Measurements from ENCODE around the gene SLC27A2.

GRCh38 chr15:50181201-50181968 is 611 bp upstream of the SLC27A2 start:
- TF ChIP-seq CTCF (IDR thresholded peaks at IDR 0.05): no peak
- no peak for TF ChIP-seq EZH2 (IDR thresholded peaks at IDR 0.05)

Data from neural progenitor cell (in vitro differentiated cells).